Measurements from ENCODE around the gene YIPF2.
"Not testable (repeated sequence)": the region's sequence is repeated elsewhere in the genome, so short reads cannot be mapped to it uniquely, and the experiment has no call there.

Gene YIPF2

DNA sequence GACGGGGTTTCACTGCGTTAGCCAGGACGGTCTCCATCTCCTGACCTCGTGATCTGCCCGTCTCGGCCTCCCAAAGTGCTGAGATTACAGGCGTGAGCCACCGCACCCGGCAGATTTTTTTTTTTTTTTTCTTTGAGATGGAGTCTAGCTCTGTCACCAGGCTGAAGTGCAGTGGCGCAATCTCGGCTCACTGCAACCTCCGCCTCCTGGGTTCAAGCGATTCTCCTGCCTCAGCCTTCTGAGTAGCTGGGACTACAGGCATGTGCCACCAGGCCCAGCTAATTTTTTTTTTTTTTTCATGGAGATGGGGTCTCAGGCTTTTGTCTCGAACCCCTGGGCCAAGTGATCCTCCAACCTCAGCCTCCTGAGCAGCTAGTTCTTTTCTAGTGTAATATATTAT is 13.2 kb upstream of the YIPF2 start:
- DNase-seq (ENCODE audit: low read depth in 2 of 2, low spot score in 1 of 2), result not testable (repeated sequence)

DNA sequence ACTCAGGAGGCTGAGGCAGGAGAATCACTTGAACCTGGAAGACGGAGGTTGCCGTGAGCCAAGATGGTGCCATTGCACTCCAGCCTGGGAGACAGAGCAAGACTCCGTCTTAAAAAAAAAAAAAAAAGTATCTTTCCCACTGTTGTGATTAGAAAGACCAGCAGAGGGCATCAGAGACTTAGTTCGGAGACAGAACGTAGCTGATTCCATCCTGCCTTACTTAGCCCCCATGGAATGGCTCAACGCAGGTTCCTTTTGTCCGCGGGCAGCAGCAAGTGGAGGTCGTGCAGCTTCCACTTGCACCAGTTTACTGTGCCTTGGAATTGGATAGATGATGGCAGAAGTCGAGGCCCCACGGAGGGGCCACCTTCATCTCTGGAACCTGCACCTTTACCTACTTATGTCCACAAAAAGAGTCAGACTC is 8.2 kb upstream of the YIPF2 start:
- DNase-seq (ENCODE audit: low read depth in 2 of 2, low spot score in 1 of 2), result no peak

DNA sequence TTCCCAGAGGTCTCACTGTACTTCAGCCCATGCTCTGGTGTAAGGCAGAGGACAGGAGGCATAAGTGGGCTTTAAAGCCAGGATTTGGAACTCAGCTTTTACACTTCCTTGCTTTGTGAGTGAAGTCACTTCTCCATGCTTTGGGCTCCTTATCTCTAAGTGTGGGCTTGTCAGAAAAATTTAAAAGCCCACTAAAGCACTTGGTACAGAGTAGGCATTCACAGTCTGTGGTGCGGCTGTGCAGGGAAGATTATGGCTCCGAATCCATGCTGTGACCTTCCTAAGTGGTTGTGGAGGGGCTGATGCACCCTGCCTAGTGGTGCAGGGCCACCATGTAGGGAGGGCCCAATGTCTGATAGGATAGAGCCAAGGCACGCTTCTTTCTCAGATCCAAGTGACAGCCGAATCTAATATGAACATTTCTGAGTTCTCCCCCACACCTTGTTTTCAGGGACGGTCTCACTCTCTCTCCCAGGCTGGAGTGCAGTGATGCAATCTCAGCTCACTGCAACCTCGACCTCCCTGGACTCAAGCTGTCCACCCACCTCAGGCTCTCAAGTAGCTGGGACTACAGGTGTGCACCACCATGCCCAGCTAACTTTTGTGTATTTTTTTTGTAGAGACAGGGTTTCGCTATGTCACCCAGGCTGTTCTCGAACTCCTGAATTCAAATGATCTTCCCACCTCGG is 7.1 kb upstream of the YIPF2 start:
- DNase-seq (ENCODE audit: low read depth in 2 of 2, low spot score in 1 of 2), result no peak

DNA sequence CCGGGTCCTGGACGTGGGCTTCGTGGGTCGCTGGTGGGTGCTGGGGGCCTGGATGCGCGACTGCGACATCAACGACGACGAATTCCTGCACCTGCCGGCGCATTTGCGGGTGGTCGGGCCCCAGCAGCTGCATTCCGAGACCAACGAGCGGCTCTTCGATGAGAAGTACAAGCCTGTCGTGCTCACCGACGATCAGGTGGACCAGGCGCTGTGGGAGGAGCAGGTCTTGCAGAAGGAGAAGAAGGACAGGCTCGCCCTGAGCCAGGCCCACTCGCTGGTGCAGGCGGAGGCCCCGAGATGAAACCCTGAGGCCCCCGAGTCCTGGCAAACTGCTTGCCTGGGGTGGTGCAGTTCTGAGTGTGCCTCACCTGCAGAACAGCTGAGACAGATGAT is 959 bp upstream of the YIPF2 start:
- DNase-seq (ENCODE audit: low read depth in 2 of 2, low spot score in 1 of 2), result no peak

DNA sequence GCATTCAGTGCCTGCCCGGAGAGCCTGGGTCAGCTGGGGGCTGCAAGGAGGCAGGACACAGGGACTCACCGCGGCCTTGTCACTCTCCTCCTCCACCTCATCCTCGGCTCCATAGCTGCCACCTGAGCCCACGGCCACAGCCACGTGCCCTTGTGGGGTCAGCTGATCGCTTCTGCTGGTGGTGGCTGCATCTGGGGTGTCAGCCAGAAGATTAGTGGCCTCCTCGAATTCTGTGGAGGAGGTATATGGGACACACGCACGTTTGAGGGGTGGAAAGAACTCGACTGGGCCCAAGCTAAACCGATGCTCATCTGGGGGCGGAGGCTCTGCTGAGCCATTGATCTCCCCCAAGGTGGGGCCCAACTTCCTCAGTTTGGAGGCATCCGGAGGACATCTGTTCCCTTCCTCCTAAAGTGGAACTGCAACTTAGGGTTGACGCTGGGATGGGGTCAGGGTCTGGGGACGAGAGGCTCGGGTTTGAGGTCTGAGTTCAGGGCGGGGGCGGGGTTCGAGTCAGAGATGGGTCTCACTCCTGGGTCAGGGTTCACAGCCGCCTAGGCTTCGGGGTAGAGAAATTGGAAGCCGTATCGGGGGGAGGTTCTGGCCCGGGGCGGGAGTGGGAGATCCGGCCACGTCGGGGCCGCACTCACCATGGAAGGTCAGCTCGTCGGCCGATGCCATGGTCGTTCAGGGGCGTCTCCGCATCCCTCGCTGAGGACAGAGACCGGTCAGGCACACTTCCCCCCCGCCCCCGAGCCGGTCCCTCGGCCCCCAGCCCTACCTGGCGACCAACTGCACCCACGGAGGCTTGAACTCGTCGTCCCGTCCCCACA is 493 bp downstream of the YIPF2 start:
- no peak for DNase-seq (ENCODE audit: low read depth in 2 of 2, low spot score in 1 of 2)

DNA sequence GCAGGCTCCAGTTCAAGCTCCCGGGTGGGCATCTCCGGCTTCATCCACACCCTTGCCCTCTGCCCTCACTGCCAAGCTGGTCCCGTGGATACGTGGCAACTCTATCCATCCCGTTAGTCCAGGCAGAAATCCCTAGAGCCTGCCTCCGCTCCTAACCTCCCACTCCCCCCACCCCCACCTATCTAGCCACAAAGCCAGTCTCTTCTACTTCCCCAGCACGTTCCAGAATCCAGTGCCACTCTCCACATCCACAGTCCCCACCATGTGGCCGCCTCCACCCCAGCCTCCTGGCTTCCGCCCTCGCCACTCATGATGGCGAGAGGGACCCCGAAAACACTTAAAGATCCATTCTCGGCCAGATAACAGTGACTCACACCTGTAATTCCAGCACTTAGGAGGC is 3.8 kb downstream of the YIPF2 start:
- no peak for DNase-seq (ENCODE audit: low read depth in 2 of 2, low spot score in 1 of 2)

DNA sequence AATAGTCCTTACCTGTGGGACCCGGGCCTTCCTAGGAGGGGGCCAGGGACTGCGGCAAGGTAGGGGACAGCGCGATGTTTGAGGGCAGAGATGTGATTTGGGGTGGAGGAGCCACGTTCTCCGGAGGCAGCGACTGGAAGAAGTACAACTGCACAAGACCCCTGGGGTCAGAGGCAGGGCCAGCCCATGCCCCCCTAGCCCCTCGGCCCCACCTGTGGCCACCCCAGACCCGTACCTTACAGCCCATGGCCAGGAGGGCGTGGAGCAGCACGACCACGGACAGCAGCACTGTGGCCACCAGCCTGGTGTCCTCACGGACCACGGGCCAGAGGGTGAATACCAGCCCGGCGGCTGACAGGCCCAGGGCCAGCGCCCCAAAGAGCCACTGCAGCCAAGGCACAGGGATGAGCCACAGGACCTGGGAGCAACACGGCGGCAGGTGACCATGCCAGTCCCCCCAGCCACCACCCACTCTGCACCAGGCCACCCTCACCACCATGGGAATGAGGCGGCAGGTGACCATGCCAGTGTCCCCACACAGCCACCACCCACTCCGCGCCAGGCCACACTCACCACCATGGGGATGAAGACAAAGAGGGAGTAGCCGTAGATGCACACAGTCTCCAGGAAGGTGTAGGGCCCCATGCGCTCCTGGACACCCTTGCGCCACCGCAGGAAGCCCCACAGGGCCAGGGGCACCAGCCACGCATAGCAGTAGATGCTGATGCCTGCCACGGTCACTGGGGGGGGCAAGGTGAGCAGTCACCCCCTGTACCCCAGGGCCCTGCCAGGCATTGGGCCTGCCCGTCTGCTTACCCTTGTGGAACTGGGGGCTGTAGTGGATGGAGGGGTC is 5.0 kb downstream of the YIPF2 start:
- DNase-seq (ENCODE audit: low read depth in 2 of 2, low spot score in 1 of 2), result no peak

DNA sequence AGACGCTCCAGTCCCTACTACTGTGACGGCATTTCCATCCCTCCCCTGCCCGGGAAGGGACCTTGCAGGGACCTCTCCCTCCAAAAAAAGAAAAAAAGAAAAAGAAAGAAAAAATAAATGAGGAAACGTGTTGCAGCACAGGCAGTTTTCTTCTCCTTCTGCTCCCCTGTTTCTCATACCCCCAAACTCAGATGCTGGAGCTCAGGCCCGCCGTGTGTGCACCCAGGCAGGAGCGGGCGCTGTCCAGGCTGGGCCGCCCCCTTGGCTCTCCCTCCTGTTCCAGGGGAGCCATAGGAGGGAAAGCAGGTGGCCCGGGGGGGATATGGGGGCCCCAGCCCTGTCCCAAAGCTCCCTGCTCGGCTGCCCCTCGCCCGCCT is 5.8 kb downstream of the YIPF2 start:
- no peak for DNase-seq (ENCODE audit: low read depth in 2 of 2, low spot score in 1 of 2)

DNA sequence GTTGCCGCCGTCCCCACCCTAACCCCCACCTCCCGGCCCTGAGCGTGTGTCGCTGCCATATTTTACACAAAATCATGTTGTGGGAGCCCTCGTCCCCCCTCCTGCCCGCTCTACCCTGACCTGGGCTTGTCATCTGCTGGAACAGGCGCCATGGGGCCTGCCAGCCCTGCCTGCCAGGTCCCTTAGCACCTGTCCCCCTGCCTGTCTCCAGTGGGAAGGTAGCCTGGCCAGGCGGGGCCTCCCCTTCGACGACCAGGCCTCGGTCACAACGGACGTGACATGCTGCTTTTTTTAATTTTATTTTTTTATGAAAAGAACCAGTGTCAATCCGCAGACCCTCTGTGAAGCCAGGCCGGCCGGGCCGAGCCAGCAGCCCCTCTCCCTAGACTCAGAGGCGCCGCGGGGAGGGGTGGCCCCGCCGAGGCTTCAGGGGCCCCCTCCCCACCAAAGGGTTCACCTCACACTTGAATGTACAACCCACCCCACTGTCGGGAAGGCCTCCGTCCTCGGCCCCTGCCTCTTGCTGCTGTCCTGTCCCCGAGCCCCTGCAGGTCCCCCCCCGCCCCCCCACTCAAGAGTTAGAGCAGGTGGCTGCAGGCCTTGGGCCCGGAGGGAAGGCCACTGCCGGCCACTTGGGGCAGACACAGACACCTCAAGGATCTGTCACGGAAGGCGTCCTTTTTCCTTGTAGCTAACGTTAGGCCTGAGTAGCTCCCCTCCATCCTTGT is 6.4 kb downstream of the YIPF2 start:
- DNase-seq (ENCODE audit: low read depth in 2 of 2, low spot score in 1 of 2), result no peak

DNA sequence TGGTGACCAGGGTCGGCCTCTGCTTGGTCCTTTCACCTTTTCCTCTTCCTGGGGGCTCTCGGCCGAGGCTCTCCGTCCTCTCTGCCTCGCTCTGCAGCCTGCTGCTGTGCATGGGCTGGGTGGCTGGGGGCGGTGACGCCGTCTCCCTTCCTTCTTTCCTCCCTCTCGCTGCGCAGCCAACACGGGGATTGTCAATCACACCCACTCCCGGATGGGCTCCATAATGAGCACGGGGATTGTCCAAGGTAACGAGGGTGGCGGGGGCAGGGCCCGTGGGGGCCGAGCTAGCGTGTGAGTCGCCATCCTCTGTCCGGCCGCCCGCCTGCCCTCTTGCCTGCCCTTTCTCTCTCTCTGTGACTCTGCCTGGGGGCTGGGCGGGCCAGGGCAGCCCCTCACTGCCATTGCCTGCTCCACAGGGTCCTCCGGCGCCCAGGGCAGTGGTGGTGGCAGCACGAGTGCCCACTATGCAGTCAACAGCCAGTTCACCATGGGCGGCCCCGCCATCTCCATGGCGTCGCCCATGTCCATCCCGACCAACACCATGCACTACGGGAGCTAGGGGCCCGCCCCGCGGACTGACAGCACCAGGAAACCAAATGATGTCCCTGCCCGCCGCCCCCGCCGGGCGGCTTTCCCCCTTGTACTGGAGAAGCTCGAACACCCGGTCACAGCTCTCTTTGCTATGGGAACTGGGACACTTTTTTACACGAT is 7.1 kb downstream of the YIPF2 start:
- DNase-seq (ENCODE audit: low read depth in 2 of 2, low spot score in 1 of 2), result no peak

DNA sequence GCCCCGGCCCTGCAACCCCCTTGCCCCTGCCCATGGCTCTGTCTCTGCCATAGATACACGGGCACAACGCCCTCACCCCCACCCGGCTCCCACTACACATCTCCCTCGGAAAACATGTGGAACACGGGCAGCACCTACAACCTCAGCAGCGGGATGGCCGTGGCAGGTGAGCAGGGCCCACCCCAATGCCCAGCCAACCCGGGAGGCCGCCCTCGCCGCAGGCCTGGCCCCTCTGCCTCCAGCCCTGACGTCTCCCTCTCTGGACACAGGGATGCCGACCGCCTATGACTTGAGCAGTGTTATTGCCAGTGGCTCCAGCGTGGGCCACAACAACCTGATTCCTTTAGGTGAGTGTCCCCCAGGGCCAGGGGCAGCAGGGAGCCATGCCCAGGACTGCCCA is 7.7 kb downstream of the YIPF2 start:
- no peak for DNase-seq (ENCODE audit: low read depth in 2 of 2, low spot score in 1 of 2)

DNA sequence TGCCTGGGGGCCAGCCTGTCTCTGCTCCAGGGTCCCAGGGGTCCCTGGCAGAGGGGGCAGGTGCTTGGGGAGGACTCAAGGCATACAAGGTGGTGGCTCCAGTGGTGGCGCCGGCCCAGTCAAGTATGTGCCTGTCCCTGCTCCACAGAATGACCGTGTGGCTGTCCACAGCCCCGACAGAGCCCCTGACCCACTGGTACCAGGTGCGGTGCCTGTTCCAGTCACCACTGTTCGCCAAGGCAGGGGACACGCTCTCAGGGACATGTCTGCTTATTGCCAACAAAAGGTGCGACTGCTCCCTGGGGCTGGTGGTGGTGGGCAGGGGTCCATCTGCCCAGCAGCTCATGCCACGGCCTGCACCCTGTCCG is 8.2 kb downstream of the YIPF2 start:
- DNase-seq (ENCODE audit: low read depth in 2 of 2, low spot score in 1 of 2), result no peak

DNA sequence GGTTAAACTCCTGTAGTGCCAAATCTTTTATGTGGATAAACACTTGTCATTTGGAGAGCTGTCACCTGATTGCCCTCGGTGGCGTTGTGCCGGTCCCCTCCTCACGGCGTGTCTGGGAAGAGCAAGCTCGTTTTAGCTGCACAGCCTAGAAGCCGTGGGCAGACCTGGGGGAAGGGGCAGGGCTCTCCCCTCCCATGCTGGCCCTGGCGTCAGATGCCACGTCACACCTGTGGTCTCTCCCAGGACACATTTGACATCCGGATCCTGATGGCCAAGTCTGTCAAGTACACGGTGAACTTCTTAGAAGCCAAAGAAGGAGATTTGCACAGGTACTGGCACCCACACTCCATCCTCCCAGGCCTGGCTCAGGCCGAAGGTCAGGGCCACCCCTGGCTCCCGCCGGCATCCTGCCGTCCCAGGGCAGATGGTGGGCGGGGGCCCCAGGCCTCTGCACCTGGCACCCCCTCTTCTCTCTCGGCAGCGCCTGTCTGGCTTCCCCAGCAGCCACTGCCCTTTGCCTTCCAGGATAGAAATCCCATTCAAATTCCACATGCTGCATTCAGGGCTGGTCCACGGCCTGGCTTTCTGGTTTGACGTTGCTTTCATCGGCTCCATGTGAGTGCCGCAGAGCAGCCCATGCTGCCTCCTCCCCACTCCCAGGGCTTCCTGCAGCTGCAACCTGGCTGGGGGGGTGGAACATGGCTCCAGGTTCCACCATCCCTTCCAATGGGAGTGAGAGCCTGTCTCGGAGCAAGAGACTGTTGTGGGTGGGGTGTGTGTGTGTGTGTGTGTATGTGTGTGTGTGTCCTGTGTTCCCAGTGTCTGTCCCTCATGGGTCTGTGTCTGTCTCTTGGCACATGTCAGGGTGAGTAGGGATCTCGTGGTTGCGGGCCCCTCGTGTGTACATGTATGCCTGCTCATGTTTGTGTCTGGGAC is 8.8 kb downstream of the YIPF2 start:
- no peak for DNase-seq (ENCODE audit: low read depth in 2 of 2, low spot score in 1 of 2)

DNA sequence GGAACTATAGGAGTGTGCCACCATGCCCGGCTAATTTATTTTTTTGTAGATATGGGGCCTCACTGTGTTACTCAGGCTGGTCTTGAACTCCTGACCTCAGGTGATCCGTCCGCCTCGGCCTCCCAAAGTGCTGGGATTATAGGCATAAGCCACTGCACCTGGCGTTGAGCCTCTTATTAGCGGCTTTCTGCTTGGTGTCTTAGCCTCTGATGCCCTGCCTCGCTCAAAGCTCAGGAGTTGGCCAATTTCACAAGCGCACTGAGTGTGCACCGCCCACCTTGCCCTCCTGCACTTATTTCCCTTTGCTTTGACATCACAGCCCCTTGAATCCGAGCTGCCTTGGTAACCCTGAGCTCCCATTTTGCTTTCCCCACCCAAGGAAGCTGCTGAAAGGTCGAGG is 10.1 kb downstream of the YIPF2 start:
- DNase-seq (ENCODE audit: low read depth in 2 of 2, low spot score in 1 of 2), result no peak

DNA sequence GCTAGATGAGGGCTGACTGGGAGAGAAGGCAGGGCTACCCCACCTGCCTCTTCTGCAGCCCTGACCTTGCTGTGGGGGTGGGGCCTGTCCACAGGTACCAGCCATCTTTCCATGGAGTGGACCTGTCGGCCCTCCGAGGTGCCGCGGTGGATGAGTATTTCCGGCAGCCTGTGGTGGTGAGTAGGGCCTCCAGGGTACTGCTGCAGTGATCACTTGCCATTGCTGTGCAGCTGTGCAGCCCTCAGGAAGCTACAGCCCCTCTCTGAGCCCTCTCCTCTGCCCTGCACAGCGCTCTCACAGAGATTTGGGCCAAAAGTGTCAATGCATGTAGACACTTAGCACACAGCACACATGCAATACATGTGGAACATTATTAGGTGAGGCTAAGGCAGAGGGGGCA is 11.8 kb downstream of the YIPF2 start:
- no peak for DNase-seq (ENCODE audit: low read depth in 2 of 2, low spot score in 1 of 2)

DNA sequence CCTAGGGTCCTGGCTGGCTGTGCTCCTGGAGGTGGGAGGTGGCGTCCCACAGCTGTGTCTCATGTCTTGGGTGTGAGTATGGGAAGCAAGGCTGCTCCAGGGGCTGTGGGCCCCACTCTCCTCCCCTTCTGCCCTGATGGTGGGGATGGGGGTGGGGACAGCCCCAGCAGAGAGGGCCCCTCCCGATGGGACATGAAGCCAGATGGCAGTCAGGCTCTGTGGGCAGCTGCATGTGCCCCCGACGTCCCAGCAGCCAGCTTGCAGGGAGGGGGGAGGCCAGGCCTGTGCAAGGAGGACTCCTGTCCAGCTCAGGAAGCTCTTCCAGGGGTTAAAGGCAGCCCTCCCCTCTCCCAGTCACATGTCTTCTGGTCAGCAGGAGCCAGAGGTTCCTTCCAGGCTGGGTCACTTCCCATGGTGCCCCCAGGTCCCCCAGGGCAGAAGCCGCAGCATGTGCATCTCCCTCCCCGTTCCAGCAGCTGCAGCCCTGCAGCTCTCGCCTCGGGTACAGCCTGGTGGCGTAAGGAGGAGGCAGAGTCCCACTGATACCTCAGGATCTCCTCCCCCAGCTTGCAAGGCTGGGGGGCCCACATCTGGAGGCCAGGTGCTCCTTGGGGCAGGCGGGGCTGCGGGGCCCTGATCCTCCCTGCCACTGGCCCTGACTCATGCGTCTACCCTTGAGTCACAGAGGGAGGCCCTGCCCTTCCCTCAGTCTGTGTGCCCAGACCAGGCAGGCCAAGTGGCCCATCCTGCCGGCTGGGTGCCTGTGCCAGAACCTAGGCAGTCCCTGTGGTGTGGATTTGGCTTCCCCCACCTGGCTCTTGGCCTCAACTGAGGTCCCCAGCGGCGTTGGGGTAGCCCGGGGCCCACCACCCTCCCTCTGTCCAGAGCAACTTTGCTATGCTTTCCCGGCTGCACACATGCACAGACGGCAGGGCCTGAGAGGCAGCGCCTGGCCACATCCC is 13.0 kb downstream of the YIPF2 start:
- DNase-seq (ENCODE audit: low read depth in 2 of 2, low spot score in 1 of 2), result no peak

DNA sequence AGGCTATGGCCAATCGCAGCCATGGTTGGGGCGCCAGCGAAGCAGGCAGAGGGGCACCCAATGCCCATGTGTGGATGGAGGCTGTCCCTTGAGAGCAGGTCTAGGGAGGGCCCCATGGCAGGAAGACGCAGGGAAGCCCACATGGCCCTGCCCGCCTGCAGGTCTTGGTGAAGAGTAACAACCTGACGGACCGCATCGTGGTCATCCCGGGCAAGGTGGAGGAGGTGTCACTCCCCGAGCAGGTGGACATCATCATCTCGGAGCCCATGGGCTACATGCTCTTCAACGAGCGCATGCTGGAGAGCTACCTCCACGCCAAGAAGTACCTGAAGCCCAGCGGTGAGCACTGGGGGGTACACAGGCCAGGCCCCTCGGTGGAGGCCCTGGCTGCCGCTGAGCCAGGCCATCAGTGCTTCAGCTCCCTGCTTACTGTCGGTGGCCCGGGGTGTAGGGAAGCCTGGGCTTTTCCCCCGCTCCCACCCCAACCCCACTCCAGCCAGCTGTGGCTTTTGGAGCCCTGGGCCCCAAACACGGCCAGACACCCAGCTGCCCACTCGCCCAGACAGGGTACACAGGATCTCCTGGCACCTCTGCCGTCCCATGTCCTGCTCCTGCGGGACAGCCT is 14.6 kb downstream of the YIPF2 start:
- DNase-seq (ENCODE audit: low read depth in 2 of 2, low spot score in 1 of 2), result no peak

DNA sequence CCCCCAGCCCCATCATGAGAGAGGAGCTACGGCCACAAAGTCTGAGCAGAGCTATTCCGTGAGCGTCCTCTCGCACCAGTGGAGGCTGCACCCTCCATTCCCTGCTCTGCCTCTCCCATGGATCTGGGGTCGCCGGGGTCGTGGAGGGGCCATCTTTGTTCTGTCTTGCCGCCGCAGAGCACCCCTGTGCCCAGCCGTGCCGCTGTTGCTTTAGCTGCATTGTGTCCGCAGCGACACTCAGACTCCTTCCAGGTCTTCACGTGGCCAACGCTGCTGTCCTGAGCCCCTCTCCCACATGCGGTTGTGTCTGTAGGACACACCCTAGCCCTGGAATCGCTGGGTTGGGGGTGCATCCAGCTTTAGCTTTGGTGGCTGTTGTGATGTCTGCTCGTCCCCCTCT is 15.8 kb downstream of the YIPF2 start:
- DNase-seq (ENCODE audit: low read depth in 2 of 2, low spot score in 1 of 2), result no peak

Data from stimulated activated CD8-positive, alpha-beta memory T cell treated with anti-CD3 and anti-CD28 coated beads, Interleukin-4, amount 100 ng/mL, for 1 hour (primary cell).